ENCODE data around the gene IRF2BP1. TPM values are rescaled to one million over a fixed set of nuclear protein-coding genes. Genes with fewer than 3 reads are reported as not detected.

IRF2BP1 gene
- total and polyA plus RNA-seq, 2 of the 13 experiments (the other 11 are each of a cell fraction or from before 2014, with no cell fraction given): 4.3 to 14.3 TPM

- TF ChIP-seq ZNF737 (CRISPR knock-in tag; IDR thresholded peaks at IDR 0.05; ENCODE audit: borderline replicate concordance) (no peak), TRAFD1 (CRISPR knock-in tag; IDR thresholded peaks at IDR 0.05; ENCODE audit: borderline replicate concordance) (no peak; the same call in 1 of the 2 replicates), ZNF562 (CRISPR knock-in tag; IDR thresholded peaks at IDR 0.05; ENCODE audit: borderline replicate concordance) (no peak), ARHGAP35 (CRISPR knock-in tag; IDR thresholded peaks at IDR 0.05; ENCODE audit: borderline replicate concordance) (no peak), YEATS2 (CRISPR knock-in tag; IDR thresholded peaks at IDR 0.05; ENCODE audit: borderline replicate concordance) (peak; percentile 66; the same call in 1 of the 2 replicates), FOXK1 (CRISPR knock-in tag; IDR thresholded peaks at IDR 0.05; ENCODE audit: borderline replicate concordance, low read depth) (no peak; the same call in 1 of the 2 replicates), SOX5 (CRISPR knock-in tag; IDR thresholded peaks at IDR 0.05; ENCODE audit: borderline replicate concordance) (peak; percentile 68), ZNF781 (CRISPR knock-in tag; IDR thresholded peaks at IDR 0.05; ENCODE audit: borderline replicate concordance, not compliant biosample characterization) (no peak), ZNF703 (CRISPR knock-in tag; IDR thresholded peaks at IDR 0.05; ENCODE audit: borderline replicate concordance) (no peak), ELF4 (CRISPR knock-in tag; IDR thresholded peaks at IDR 0.05; ENCODE audit: borderline replicate concordance) (peak; percentile 95; the same call in 1 of the 2 replicates), ZNF616 (CRISPR knock-in tag; IDR thresholded peaks at IDR 0.05; ENCODE audit: low read depth) (no peak; the same call in 1 of the 2 replicates), ZNF552 (CRISPR knock-in tag; IDR thresholded peaks at IDR 0.05; ENCODE audit: borderline replicate concordance) (no peak; the same call in 1 of the 2 replicates), ZNF530 (CRISPR knock-in tag; IDR thresholded peaks at IDR 0.05; ENCODE audit: low read depth) (no peak), ERF (CRISPR knock-in tag; IDR thresholded peaks at IDR 0.05) (peak; percentile 64), ARID2 (CRISPR knock-in tag; IDR thresholded peaks at IDR 0.05; ENCODE audit: borderline replicate concordance) (no peak), ZNF24 (IDR thresholded peaks at IDR 0.05) (no peak), KAT8 (CRISPR knock-in tag; IDR thresholded peaks at IDR 0.05) (peak; percentile 77), CHD4 (IDR thresholded peaks at IDR 0.05; ENCODE audit: borderline replicate concordance, low read length) (no peak), ZNF33B (CRISPR knock-in tag; IDR thresholded peaks at IDR 0.05) (no peak), BRF2 (CRISPR knock-in tag; IDR thresholded peaks at IDR 0.05) (no peak), SMARCE1 (IDR thresholded peaks at IDR 0.05; ENCODE audit: borderline replicate concordance) (no peak), SNAI1 (CRISPR knock-in tag; IDR thresholded peaks at IDR 0.05; ENCODE audit: borderline replicate concordance) (no peak), ZNF446 (CRISPR knock-in tag; IDR thresholded peaks at IDR 0.05) (no peak), THAP9 (CRISPR knock-in tag; IDR thresholded peaks at IDR 0.05; ENCODE audit: borderline replicate concordance) (peak; percentile 96), ZNF138 (CRISPR knock-in tag; IDR thresholded peaks at IDR 0.05; ENCODE audit: low read depth) (no peak)
Observed at GRCh38 chr19:45862564-45863334, 23.2 kb downstream of the IRF2BP1 start, which contains the start of gene SYMPK (continued).

Measured in HepG2 (cell line).